GM19351 (cell line): ENCODE results near the gene LHX2.
"Not testable (repeated sequence)": the region's sequence is repeated elsewhere in the genome, so short reads cannot be mapped to it uniquely, and the experiment has no call there.

Experiments
- ATAC-seq: cut with Tn5 transposase; IDR thresholded peaks from one replicate; pipeline ENCODE4 v1.9.1; 2021; ENCODE audit warnings: mild to moderate bottlenecking, moderate library complexity; ENCODE audit not compliant: unreplicated experiment

The LHX2 gene

GRCh38 chr9:124011460-124012301 is at the start of gene LHX2:
LHX2 (plus strand) TSS chr9:124011768; CDS start chr9:124012349, 581 bp downstream.
- ATAC-seq, result peak; percentile 38

- no peak for ATAC-seq
Observed at GRCh38 chr9:123964761-123965160, 46.8 kb upstream of the LHX2 start.

- no peak for ATAC-seq
Observed at GRCh38 chr9:123965801-123966686, 45.5 kb upstream of the LHX2 start.

- no peak for ATAC-seq
Observed at GRCh38 chr9:123967323-123967722, 44.2 kb upstream of the LHX2 start.

GRCh38 chr9:123972618-123973017 is 39.0 kb upstream of the LHX2 start:
- ATAC-seq, result no peak

- ATAC-seq, result no peak
Observed at GRCh38 chr9:123973590-123974223, 37.9 kb upstream of the LHX2 start.

GRCh38 chr9:123974471-123974870 is 37.1 kb upstream of the LHX2 start:
- no peak for ATAC-seq

GRCh38 chr9:123975871-123976270 is 35.7 kb upstream of the LHX2 start:
- ATAC-seq, result no peak

GRCh38 chr9:123976579-123976978 is 35.0 kb upstream of the LHX2 start:
- not testable (repeated sequence) for ATAC-seq

GRCh38 chr9:123978981-123979380 is 32.6 kb upstream of the LHX2 start:
- no peak for ATAC-seq

GRCh38 chr9:123982535-123982934 is 29.0 kb upstream of the LHX2 start:
- ATAC-seq, result no peak

- ATAC-seq, result no peak
Observed at GRCh38 chr9:123983047-123983446, 28.5 kb upstream of the LHX2 start.

- no peak for ATAC-seq
Observed at GRCh38 chr9:123984802-123985201, 26.8 kb upstream of the LHX2 start.

- ATAC-seq, result no peak
Observed at GRCh38 chr9:123985869-123986268, 25.7 kb upstream of the LHX2 start.

- ATAC-seq, result no peak
Observed at GRCh38 chr9:123990427-123990826, 21.1 kb upstream of the LHX2 start.

GRCh38 chr9:123992679-123993078 is 18.9 kb upstream of the LHX2 start:
- not testable (repeated sequence) for ATAC-seq

GRCh38 chr9:123996731-123997421 is 14.7 kb upstream of the LHX2 start:
- peak; percentile 41 for ATAC-seq

GRCh38 chr9:123997665-123998277 is 13.8 kb upstream of the LHX2 start:
- ATAC-seq, result peak; percentile 48

GRCh38 chr9:123998278-123998925 is 13.2 kb upstream of the LHX2 start:
- ATAC-seq, result no peak
